IMR-90 (cell line): ENCODE data around the gene CDK6. TPM values are rescaled to one million over a fixed set of nuclear protein-coding genes. Genes with fewer than 3 reads are reported as not detected.

Experiments used
- ATAC-seq: fragments of 200-7000 bp; cut with Tn5 transposase; 2 replicates; pipeline ENCODE4 v1.9.1; 2020; ENCODE audit warnings: low read depth, mild to moderate bottlenecking, moderate library complexity
- BruUV-seq: library from RNA; stranded (reverse); fragments of 400-500 nt; replicated peaks from 2 replicates; lab custom pipeline; 2021; lab: Mats Ljungman, UMichigan
- CTCF ChIA-PET: fragments of 300-600 bp; formaldehyde crosslinking; extraction: SDS; loops from one replicate; lab custom pipeline; 2021; ENCODE audit warnings: antibody characterized with exemption; lab: Yijun Ruan, JAX
- POLR2A ChIA-PET: fragments of 300-600 bp; sonication (Branson Sonifier 250); formaldehyde crosslinking; loops from one replicate; lab custom pipeline; 2022; ENCODE audit warnings: antibody characterized with exemption; ENCODE audit not compliant: unreplicated experiment; lab: Charles Lee
- DNase-seq: peaks from one replicate; pipeline ENCODE4 v3.0.0; 2013
- H2AFZ ChIP-seq: replicated peaks from 2 replicates; pipeline ENCODE3; 2013; ENCODE audit warnings: low read length, mild to moderate bottlenecking; ENCODE audit not compliant: poor library complexity
- H2AK5ac ChIP-seq: 2 replicates; pipeline ENCODE4 v1.6.1; 2013; ENCODE audit warnings: low read depth, low read length, inconsistent platforms
- H2AK9ac ChIP-seq: replicated peaks from 2 replicates; pipeline ENCODE3; 2013; ENCODE audit warnings: mild to moderate bottlenecking, low read depth, low read length, moderate library complexity; ENCODE audit not compliant: poor library complexity
- H2BK120ac ChIP-seq: 2 replicates; pipeline ENCODE4 v1.6.1; 2013; ENCODE audit warnings: low read depth, low read length, inconsistent platforms
- H2BK15ac ChIP-seq: 3 replicates; pipeline ENCODE4 v1.6.1; 2013; ENCODE audit warnings: low read depth, low read length, inconsistent platforms
- H2BK20ac ChIP-seq: 2 replicates; pipeline ENCODE4 v1.6.1; 2013; ENCODE audit warnings: low read depth, mild to moderate bottlenecking, inconsistent platforms, low read length, moderate library complexity
- H2BK5ac ChIP-seq: 2 replicates; pipeline ENCODE4 v1.6.1; 2013; ENCODE audit warnings: mild to moderate bottlenecking, low read depth, low read length, inconsistent platforms; ENCODE audit not compliant: poor library complexity, severe bottlenecking
- H3K14ac ChIP-seq: replicated peaks from 2 replicates; pipeline ENCODE4 v1.6.1; 2013; ENCODE audit warnings: low read depth, low read length, inconsistent platforms
- H3K18ac ChIP-seq: 2 replicates; pipeline ENCODE4 v1.6.1; 2013; ENCODE audit warnings: low read depth, low read length, control low read depth
- H3K23ac ChIP-seq: 2 replicates; pipeline ENCODE4 v1.6.1; 2013; ENCODE audit warnings: low read depth, low read length, inconsistent platforms
- H3K27ac ChIP-seq: 2 replicates; pipeline ENCODE4 v1.5.1; 2013; ENCODE audit warnings: mild to moderate bottlenecking, control low read depth, low read length; ENCODE audit not compliant: insufficient read depth
- H3K27me3 ChIP-seq: 2 replicates; pipeline ENCODE4 v1.6.1; 2013; ENCODE audit warnings: low read length; ENCODE audit not compliant: control insufficient read depth, insufficient read depth
- H3K36me3 ChIP-seq: 2 replicates; pipeline ENCODE4 v1.6.1; 2013; ENCODE audit warnings: low read length, mixed read lengths; ENCODE audit not compliant: control insufficient read depth, insufficient read depth
- H3K4ac ChIP-seq: 2 replicates; pipeline ENCODE4 v1.6.1; 2013; ENCODE audit warnings: low read depth, low read length, inconsistent platforms
- H3K4me1 ChIP-seq: 2 replicates; pipeline ENCODE4 v1.6.1; 2013; ENCODE audit warnings: low read length, mixed read lengths; ENCODE audit not compliant: control insufficient read depth, insufficient read depth
- H3K4me2 ChIP-seq: 2 replicates; pipeline ENCODE4 v1.6.1; 2013; ENCODE audit warnings: low read depth, mild to moderate bottlenecking, control low read depth, low read length, moderate library complexity
- H3K4me3 ChIP-seq: 2 replicates; pipeline ENCODE4 v1.5.1; 2013; ENCODE audit warnings: low read depth, mild to moderate bottlenecking, control low read depth, low read length, moderate library complexity; ENCODE audit not compliant: insufficient read depth
- H3K56ac ChIP-seq: 2 replicates; pipeline ENCODE4 v1.6.1; 2013; ENCODE audit warnings: low read length, inconsistent platforms; ENCODE audit not compliant: insufficient read depth; ENCODE audit errors: extremely low read depth
- H3K79me1 ChIP-seq, 2 experiments: 2 replicates each; pipeline ENCODE4 v1.6.1; 2013; ENCODE audit warnings: low read length in 2 of 2, inconsistent platforms in 1 of 2, low read depth in 1 of 2
- H3K9ac ChIP-seq: 2 replicates; pipeline ENCODE4 v1.6.1; 2013; ENCODE audit warnings: low read depth, low read length, control low read depth
- H3K9me1 ChIP-seq: 2 replicates; pipeline ENCODE4 v1.6.1; 2013; ENCODE audit warnings: low read length, inconsistent platforms; ENCODE audit not compliant: insufficient read depth
- H3K9me3 ChIP-seq: 2 replicates; pipeline ENCODE4 v1.6.1; 2013; ENCODE audit warnings: low read length; ENCODE audit not compliant: control insufficient read depth, insufficient read depth
- H4K20me1 ChIP-seq: 2 replicates; pipeline ENCODE4 v1.6.1; 2013; ENCODE audit warnings: low read length, inconsistent platforms; ENCODE audit not compliant: insufficient read depth
- H4K5ac ChIP-seq: 2 replicates; pipeline ENCODE4 v1.6.1; 2013; ENCODE audit warnings: mild to moderate bottlenecking, low read depth, low read length, control low read depth
- H4K8ac ChIP-seq, 2 experiments: 2 replicates each; pipeline ENCODE4 v1.6.1; 2013; ENCODE audit warnings: low read depth in 2 of 2, low read length in 2 of 2, control low read depth in 1 of 2, inconsistent platforms in 1 of 2
- H4K91ac ChIP-seq: 2 replicates; pipeline ENCODE4 v1.6.1; 2013; ENCODE audit warnings: low read depth, low read length, inconsistent platforms; ENCODE audit not compliant: insufficient read depth
- BHLHE40 ChIP-seq: fragments of 150-350 bp; IDR thresholded peaks from 2 replicates; pipeline ENCODE4 v1.6.1; 2016; ENCODE audit warnings: mild to moderate bottlenecking, low read depth, low read length
- CEBPB ChIP-seq: IDR thresholded peaks from 2 replicates; pipeline ENCODE4 v1.6.1; 2012; ENCODE audit warnings: low read depth, low read length, improper control_type of control experiment
- CHD1 ChIP-seq: IDR thresholded peaks from 2 replicates; pipeline ENCODE4 v1.6.1; 2012; ENCODE audit warnings: low read depth, low read length, improper control_type of control experiment
- CTCF ChIP-seq: conservative IDR thresholded peaks from 2 replicates; pipeline ENCODE4 v1.5.1; 2012; ENCODE audit warnings: mild to moderate bottlenecking, low read depth, low read length, improper control_type of control experiment
- ELK1 ChIP-seq: fragments of 150-350 bp; IDR thresholded peaks from 2 replicates; pipeline ENCODE4 v1.6.1; 2016; ENCODE audit warnings: low read depth, mild to moderate bottlenecking, low read length, moderate library complexity, borderline replicate concordance
- MAFK ChIP-seq: IDR thresholded peaks from 2 replicates; pipeline ENCODE4 v1.6.1; 2012; ENCODE audit warnings: low read depth, low read length, improper control_type of control experiment
- NFE2L2 ChIP-seq: fragments of 150-350 bp; IDR thresholded peaks from 2 replicates; pipeline ENCODE4 v1.6.1; 2016; ENCODE audit warnings: low read depth, mild to moderate bottlenecking, low read length
- POLR2A ChIP-seq: IDR thresholded peaks from 2 replicates; pipeline ENCODE4 v1.6.1; 2012; ENCODE audit warnings: mild to moderate bottlenecking, low read depth, low read length
- RAD21 ChIP-seq: IDR thresholded peaks from 2 replicates; pipeline ENCODE4 v1.6.1; 2012; ENCODE audit warnings: low read length, improper control_type of control experiment
- RFX5 ChIP-seq: IDR thresholded peaks from 2 replicates; pipeline ENCODE4 v1.8.0; 2012; ENCODE audit warnings: low read depth, mild to moderate bottlenecking, low read length, moderate library complexity
- SMC3 ChIP-seq: fragments of 150-350 bp; IDR thresholded peaks from 2 replicates; pipeline ENCODE4 v1.6.1; 2016; ENCODE audit warnings: low read depth, mild to moderate bottlenecking, antibody characterized with exemption, low read length, moderate library complexity
- WGBS, 2 experiments: methylation state at CpG; one replicate each; pipeline versions ENCODE4 v1.1.5 to v1.1.7; 2013; ENCODE audit warnings: missing lambda C conversion rate in 2 of 2; ENCODE audit not compliant: insufficient read length in 1 of 2; ENCODE audit errors: extremely low coverage in 2 of 2; 5-methylcytosine and 5-hydroxymethylcytosine counted together
- dilution Hi-C: fragments of 300-500 bp; cut with HindIII; formaldehyde crosslinking; loops from one replicate; pipeline ENCODE4 v1.14.3; 2018; ENCODE audit warnings: low sequenced_read_pairs; ENCODE audit not compliant: unreplicated experiment
- in situ Hi-C: fragments of 300-500 bp; cut with MboI; formaldehyde crosslinking; loops from 3 replicates; pipeline ENCODE4 v1.14.3; 2019; ENCODE audit warnings: low sequenced_read_pairs, inconsistent platforms, mixed read lengths
- intact Hi-C: fragments of 100-400 bp; cut with micrococcal nuclease; formaldehyde crosslinking; loops from 2 replicates; pipeline ENCODE4 v1.10.0; 2022
- polyA plus RNA-seq, 3 experiments: library from polyadenylated mRNA; depleted of rRNA; stranded (reverse); fragments of >200 nt; gene quantifications; 2 replicates each; pipeline ENCODE4 v1.2.3, GENCODE V29; 2012; ENCODE audit warnings: low replicate concordance in 1 of 3
- total RNA-seq: library from RNA; depleted of rRNA; stranded (reverse); fragments of >200 nt; gene quantifications from 2 replicates; pipeline ENCODE4 v1.2.3, GENCODE V29; 2012

The CDK6 gene
- total and polyA plus RNA-seq, 2 of the 4 experiments (the other 2 are of a cell fraction): 21.5 to 195 TPM

GRCh38 chr7:92735707-92736106 lies 100.7 kb downstream of the CDK6 start:
- H3K27ac ChIP-seq: no peak overlapping the region
- in situ Hi-C loops: no loop called here
- H3K27me3 ChIP-seq: no peaks in the 10 kb centered on the region
- no peak overlapping the region for H4K5ac ChIP-seq
- no peak overlapping the region for H3K14ac ChIP-seq
- ATAC-seq (0 out of 2 replicates have a peak, but pooled peaks have one; percentile 28), DNase-seq (peak; percentile 80)
- peaks cover 24% of the 10 kb centered on the region for H3K9me1 ChIP-seq
- H3K4me3 ChIP-seq: no peak overlapping the region
- no peak overlapping the region for H3K18ac ChIP-seq
- WGBS, 2 experiments: 50% methylated on average over 1 of the region's 3 CpGs; no CpG with 5 or more reads in 1 of the 2 experiments
- H3K79me1 ChIP-seq: peaks cover 32 to 90% of the 10 kb centered on the region in 2 experiments
- H4K20me1 ChIP-seq: peaks cover 15% of the 10 kb centered on the region
- intact Hi-C loops: no loop called here
- no peak overlapping the region for H4K8ac ChIP-seq
- no peaks in the 10 kb centered on the region for H3K9me3 ChIP-seq
- H4K91ac ChIP-seq: no peak overlapping the region
- no peak for TF ChIP-seq NFE2L2
- TF ChIP-seq ELK1: no peak
- TF ChIP-seq RAD21: no peak
- no peak for TF ChIP-seq BHLHE40
- TF ChIP-seq RFX5: no peak
- no peak for TF ChIP-seq POLR2A
- TF ChIP-seq MAFK: no peak
- TF ChIP-seq CEBPB: no peak
- no peak for TF ChIP-seq CHD1
- TF ChIP-seq CTCF: no peak
- TF ChIP-seq SMC3: no peak
- H3K4me1 ChIP-seq: peaks cover 26% of the 10 kb centered on the region
- no peak overlapping the region for H2BK120ac ChIP-seq
- no peak overlapping the region for H3K4ac ChIP-seq
- H2AFZ ChIP-seq: no peak overlapping the region
- peak overlapping the region; percentile 43 for H2BK5ac ChIP-seq
- H3K36me3 ChIP-seq: peaks cover 4% of the 10 kb centered on the region
- POLR2A ChIA-PET: no interaction called here
- H3K4me2 ChIP-seq: no peak overlapping the region
- CTCF ChIA-PET: no interaction called here
- dilution Hi-C loops: no loop called here
- no peak overlapping the region for H3K9ac ChIP-seq
- H3K23ac ChIP-seq: no peak overlapping the region
- no peak overlapping the region for H2AK9ac ChIP-seq
- H2BK15ac ChIP-seq: no peak overlapping the region
- no peak overlapping the region for H3K56ac ChIP-seq
- H2AK5ac ChIP-seq: no peak overlapping the region
- H2BK20ac ChIP-seq: no peak overlapping the region
- no TSS peak for BruUV-seq
